CD4-positive, alpha-beta T cell treated with Interleukin-1 beta for 1 hour (primary cell): ENCODE data around the gene HAUS2.
"Not testable (repeated sequence)": the region's sequence is repeated elsewhere in the genome, so short reads cannot be mapped to it uniquely, and the experiment has no call there.

Experiments used
- DNase-seq, 2 donors: peaks; one replicate each; pipeline ENCODE4 v3.0.0-alpha.2; 2020 to 2022

The HAUS2 gene

DNA sequence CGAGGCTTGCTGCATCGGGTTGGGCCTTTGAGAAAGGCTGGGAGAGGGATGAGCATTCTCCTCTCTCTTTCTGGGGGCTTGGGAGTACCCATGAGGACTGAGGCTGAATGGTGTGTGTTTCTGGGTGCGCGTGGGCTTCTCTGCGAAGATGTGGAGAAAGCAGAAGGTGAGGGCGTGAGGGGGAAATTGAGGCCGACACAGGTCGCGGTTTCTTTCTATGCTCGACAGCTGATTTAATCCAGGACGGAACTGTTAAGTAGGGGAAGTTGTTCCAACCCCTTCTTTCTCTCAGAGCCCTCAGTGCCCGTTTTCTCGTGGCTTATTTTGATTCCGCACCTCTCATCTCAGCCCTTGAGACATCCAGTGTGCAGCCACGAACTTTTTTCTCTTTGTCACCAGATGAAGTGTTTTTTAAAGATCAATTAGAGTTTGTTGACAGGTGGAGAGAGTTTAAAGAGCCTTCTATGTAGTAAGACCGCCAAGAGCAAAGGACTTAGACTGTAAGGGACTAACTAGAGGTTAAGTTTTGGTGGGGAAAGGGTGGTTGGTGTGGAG is 27.5 kb downstream of the HAUS2 start:
- no peak for DNase-seq

DNA sequence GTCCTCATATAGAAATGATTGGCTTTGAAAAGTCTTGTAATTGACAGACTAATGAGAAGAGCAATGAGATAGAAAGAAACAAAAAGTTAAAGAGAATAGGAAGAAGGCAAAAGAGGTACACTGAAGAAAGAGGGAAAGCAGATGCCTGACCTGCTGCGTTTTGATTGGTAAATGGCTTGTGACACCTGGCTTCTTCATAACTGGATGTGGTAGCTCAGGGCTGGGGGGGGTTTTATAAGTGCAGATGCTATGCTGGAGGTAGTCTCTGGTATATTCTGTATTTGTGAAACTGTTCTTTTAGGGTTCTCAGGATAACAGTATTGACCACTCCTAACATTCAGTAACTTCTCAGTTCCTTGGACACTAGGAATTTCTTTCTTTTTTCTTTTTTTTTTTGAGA is 28.1 kb downstream of the HAUS2 start:
- DNase-seq: no peak

- DNase-seq: no peak
These were observed 28.9 kb downstream of the HAUS2 start for GRCh38 chr15:42577514-42578031.

GRCh38 chr15:42578984-42579537 is 30.4 kb downstream of the HAUS2 start:
- DNase-seq: no peak

DNA sequence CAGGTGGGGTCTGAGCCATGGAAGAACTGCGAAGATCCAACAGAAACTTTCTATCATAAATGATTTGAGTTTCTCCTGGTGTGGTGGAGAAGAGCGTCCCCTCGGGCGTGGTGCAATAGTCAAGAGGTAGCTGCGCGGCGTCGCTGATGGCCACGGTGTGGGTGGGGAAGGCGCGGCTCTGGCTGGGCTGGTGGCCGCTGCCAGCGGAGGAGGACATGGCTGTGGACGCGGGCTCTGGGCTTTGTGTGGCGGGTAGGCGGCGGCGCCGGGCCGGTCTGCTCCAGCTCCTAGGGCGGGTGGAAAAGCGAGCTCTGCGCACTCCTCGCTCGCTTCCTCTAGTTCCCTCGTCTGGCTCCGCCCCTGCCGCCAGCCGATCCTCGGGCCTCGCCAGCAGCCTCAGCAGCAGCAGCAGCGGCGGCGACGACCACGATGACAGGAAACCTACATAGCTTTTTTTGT is 32.7 kb downstream of the HAUS2 start:
- peak; percentile 76 to 78 for DNase-seq

DNA sequence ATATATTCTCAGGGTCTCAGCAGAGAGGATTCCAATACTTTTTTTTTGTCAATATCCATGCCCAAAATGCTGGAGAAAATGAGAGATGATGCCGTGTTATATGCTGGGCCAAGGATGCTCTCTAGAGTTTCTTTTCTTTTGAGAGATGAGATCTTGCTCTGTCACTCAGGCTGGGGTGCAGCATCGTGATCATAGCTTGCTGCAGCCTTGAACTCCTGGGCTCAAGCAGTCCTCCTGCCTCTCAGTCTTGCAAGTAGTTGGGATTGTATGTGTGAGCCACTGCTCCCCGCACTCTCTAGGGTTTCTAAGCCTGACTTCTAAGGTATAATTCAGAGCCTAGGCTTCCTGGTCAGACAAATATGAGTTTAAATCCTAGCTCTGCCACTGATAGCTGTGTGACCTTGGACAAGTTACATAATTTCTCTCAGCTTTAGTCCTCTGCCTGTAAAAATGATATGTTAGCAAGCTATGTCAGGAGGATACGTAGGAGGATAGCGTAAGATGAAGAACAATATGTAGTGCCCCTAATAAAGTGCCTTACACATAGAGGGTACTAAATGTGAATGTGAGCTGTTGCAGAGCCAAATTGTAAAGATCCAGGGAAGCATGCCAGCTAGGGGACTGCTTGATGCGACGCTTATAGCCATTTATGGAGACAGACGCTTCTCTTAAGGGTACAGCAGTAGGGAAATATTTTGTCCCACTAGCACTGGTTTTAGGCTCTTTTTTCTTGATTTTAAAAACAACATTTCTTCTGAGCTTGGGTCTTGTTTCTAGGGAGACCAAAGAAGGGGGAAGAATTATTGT is 34.1 kb downstream of the HAUS2 start:
- DNase-seq: no peak

- DNase-seq: no peak
These were observed 35.6 kb downstream of the HAUS2 start for GRCh38 chr15:42584031-42584765.

- DNase-seq: no peak
These were observed 42.1 kb downstream of the HAUS2 start for GRCh38 chr15:42590619-42591237.

- no peak for DNase-seq
These were observed 42.7 kb downstream of the HAUS2 start for GRCh38 chr15:42591238-42591934.

- no peak for DNase-seq
These were observed 44.1 kb downstream of the HAUS2 start for GRCh38 chr15:42592716-42593115.

DNA sequence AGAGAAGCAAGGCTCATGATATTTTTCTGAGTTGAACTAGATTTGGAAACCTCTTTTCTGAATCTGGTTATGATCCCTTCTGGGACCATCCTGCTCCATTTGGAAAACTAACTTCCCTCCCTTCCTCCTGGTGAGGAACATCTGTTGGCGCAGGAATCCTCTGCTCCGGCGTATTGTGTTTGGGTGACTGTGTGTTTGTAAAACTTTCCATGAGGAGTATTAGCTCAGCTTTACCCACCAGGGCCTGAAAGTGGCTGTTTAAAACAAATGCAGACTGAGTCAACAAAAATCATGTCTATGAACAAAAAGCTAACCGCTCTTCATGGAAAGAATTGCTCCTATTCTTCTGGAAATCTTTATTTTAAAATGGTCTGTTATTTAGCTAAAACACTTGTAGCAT is 44.5 kb downstream of the HAUS2 start:
- no peak for DNase-seq

DNA sequence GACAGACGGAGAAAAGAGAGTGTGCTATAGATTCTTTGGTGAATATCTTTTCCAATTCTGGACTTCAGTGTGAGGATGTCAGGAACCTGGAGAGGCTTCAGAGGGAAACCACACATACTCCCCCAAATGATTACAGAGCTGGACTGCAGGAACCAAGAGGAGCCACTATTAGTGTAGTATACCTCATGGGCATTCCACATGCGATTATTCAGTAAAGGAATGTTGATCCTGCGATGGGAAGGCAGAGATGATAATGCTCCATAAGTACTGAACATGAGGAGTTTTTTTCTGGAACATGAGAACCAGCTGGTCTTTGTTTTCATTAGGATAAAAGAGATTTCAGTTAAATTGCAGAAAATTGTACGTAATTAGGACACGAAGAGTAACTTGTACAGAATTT is 45.5 kb downstream of the HAUS2 start:
- no peak for DNase-seq

- no peak for DNase-seq
These were observed 47.1 kb downstream of the HAUS2 start for GRCh38 chr15:42595626-42596240.

DNA sequence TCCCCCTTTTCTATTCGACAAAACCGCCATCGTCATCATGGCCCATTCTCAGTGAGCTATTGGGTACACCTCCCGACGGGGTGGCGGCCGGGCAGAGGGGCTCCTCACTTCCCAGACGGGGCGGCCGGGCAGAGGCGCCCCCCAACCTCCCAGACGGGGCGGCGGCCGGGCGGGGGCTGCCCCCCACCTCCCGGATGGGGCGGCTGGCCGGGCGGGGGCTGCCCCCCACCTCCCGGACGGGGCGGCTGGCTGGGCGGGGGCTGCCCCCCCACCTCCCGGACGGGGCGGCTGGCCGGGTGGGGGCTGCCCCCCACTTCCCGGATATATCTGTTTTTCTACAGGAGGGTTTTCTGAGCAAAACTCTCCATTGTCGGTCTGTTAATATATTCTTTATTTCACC is 52.7 kb downstream of the HAUS2 start:
- DNase-seq: not testable (repeated sequence)

DNA sequence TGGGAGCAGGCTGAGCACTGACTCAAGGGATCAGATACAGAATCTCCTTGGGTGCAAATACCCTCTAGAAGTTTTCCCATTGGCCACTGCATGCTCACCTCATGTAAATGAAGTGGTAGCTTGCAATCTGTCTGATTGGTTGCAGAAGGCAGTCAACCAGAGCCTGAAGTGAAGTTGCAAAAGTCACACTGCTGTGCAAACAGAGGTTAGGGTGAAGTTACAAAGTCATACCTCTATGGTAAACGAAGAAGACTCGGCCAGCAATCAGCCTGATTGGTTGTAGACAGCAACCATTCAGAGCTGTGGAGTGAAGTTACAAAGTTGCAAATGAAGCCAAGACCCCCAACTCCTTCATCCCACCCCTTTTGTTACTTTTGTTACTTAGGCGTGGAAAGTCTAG is 53.9 kb downstream of the HAUS2 start:
- no peak for DNase-seq

GRCh38 chr15:42603978-42604377 is 55.3 kb downstream of the HAUS2 start:
- DNase-seq: no peak

DNA sequence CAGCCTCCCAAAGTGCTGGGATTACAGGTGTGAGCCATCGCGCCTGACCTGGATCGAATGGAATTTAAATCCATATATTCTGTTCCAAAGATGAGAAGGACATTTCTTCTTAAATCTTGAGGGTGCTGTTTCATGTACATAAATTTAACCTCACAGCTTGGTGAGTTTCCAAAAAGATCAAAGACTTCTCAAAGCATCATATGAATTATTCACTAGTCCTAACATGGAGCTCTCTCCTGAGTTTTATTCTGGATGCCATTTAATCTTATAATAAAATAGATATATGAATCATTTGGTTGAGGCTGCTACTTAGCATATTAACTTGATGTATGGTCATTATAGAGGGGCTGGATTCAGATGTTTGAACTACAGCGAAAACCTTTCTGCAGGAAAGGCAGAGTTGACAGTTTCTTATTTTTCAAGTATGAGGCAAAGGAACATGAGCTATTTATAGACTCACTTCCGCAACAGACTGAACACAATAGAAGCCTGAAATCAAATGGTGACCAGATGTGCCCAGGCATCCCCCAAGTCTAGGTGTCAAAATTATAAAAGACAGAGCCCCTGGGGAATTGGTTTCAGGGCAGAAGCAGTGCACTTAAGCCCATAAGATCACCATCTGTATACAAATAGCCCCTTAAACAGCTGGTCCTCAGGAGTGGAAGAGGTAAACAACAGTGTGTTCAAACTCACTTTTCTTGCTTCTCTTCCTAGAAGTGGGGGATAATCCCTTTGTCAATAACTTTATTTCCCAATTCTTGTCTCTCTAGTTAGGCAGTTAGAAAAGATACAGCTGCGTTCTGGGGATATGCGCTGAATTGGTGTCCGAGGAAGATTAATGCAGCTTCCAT is 56.5 kb downstream of the HAUS2 start:
- DNase-seq: no peak

DNA sequence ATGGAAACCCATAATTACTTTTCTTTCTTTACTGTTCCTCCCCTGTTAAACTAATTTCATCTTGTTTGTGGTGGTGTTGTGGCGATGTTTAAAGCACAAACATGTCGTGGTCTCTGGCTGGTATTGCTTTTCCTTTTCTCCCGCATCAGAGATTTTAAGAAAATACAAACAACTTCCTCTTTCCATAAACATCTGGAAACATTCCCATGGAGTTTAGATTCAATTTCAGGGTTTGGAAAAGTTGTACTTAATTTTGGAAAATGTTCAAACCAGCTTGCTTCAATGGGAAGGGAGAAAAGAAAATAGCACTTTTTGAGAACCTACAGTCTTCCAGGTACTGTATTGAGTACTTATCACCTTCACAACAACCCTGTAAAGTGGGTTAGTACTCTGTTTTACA is 57.2 kb downstream of the HAUS2 start:
- DNase-seq: no peak

DNA sequence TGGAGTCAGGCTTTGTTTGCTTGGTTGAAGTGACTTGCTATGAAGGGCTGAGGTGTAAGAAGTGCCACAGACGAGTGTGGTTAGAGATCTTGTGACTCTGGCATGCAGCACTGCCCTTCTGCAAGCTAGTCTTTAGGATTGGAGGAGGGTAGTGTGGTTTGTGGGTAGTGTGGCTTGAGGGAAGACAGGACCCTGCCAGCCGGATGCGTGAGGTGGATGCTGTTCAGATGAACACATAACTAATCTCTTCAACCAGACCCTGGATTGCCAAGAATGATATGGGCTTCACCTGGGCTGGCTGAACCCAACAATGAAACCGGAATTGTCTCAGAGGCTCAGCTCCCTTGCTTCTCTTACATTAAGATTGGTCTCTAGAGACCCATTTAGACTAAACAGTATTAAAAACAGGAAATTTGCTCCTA is 59.5 kb downstream of the HAUS2 start:
- peak; percentile 44 to 45 for DNase-seq

DNA sequence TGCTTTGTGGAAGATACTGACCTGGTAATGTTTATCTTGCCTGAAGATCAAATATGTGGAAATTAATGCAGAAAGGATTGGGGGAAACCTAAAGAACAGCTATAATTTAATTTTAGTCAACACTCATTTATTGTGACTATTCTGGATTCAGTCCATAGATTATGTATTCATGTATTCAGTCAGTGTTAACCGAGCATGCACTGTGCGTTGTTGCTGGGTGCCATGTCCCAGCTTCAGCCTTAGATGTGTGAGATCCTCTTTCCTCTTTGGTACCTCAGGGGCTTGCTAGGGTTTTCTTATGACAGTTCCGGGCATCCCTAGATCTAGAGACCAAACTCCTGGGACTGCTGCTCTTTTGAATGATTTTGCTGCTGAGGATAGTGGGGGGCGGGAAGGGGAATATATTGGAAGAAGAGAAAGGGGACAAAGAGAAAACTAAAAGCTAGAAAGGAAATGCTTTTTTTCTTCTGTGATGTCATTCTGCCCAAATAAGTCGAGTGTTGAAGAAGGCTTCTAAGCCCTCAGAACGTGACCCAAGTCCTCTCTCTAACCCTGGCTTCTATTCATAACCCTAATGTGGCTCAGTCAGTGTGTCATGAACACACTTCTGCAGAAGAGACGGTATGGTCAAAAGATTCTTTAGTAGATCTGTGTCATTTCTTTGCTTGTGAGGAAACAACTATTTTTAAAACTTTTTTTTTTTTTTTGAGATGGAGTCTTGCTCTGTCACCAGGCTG is 60.3 kb downstream of the HAUS2 start:
- no peak for DNase-seq
